ENCODE data around the gene VARS1.
"Not testable (repeated sequence)": the region's sequence is repeated elsewhere in the genome, so short reads cannot be mapped to it uniquely, and the experiment has no call there.

Gene VARS1

DNA sequence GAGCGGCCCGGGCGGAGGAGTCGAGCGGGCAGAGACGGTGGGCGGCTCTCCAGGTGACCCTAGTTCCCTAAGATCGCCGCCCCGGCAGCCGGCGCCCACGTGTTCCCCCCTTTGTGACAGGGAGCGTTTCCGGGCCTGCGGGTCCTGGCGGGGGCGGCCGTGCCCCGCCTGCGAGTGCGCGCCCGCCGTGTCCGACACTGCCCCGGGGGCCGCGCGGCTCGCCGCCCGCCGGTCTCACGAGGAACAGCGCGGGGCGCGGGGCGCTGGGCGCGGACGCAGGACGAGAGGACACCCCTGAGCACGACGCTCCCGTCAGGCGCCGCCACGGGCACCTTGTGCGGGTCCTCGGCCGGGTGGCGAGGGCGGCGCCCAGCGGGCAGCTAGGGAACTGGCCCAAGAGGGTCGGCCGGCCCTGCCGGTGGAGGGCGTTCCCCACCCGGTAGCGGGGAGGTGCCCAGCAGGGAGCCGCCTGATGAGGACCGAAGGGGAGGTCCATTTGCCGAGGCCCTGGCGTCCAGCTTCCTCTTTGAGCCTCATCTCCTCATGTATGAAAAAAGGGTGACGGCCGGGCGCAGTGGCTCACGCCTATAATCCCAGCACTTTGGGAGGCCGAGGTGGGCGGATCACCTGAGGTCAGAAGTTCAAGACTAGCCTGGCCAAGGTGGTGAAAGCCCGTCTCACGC, at the start of gene VARS1:
Gene VARS1 (minus strand): TSS at position 137 of the 683 bp plus-strand sequence. CDS start 535 bp downstream, outside the sequence.
- DNase-seq (ENCODE audit: low read depth in 3 of 3) = peak; percentile 68 to 84 (median 69)

DNA sequence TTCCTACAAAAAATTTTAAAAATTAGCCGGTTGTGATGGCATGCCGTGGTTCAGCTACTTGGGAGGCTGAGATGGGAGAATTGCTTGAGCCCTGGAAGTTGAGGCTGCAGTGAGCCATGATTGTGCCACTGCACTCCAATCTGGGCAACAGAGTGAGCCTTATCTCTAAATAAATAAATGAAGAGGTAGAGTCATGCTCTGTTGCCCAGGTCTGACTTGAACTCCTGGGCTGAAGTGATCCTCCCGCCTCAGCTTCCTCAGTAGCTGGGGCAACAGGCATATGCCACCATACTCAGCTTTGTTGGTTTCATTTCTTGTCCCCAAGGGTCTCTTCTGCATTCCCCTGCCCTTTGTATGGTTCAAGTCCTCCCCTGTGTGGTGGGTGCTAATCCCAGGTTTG, 49.0 kb upstream of the VARS1 start:
- DNase-seq (ENCODE audit: low read depth in 3 of 3) = no peak

DNA sequence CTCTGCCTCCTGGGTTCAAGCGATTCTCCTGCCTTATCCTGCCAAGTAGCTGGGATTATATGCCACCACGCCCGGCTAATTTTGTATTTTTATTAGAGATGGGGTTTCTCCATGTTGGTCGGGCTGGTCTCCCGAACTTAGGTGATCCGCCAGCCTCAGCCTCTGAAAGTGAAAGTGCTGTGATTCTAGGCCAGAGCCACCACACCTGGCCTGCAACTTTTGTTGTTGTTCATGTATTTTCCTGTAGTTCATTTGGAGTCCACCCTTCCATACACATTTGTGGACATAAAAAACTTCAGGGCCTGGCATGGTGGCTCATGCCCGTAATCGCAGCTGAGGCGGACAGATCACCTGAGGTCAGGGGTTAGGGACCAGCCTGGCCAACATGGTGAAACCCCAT, 46.5 kb upstream of the VARS1 start:
- no peak for DNase-seq (ENCODE audit: low read depth in 3 of 3)

DNA sequence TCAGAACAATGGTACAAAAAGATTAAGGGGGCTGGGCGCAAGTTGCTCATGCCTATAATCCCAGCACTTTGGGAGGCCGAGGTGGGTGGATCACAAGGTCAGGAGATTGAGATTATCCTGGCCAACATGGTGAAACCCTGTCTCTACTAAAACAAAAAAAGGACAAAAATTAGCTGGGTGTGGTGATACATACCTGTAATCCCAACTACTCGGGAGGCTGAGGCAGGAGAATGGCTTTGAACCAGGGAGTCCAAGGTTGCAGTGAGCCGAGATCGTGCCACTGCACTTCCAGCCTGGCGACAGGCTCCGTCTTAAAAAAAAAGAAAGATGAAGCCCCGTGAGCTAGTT, 44.2 kb upstream of the VARS1 start:
- DNase-seq (ENCODE audit: low read depth in 3 of 3) = not testable (repeated sequence)

DNA sequence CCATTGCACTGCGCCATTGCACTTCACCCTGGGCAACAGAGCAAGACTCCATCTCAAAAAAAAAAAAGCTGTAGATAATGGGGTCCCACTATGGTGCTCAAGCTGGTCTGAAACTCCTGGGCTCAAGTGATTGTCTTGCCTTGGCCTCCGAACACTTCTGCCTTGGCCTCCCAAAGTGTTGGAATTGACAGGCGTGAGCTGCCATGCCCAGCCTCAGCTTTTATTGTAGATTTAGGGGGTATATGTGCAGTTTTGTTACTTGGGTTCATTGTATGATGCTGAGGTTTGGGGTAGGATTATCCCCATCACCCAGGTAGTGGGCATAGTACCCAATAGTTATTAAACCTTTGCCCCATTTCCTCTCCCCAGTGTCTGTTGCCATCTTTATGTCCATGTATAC, 43.4 kb upstream of the VARS1 start:
- DNase-seq (ENCODE audit: low read depth in 3 of 3) = no peak

DNA sequence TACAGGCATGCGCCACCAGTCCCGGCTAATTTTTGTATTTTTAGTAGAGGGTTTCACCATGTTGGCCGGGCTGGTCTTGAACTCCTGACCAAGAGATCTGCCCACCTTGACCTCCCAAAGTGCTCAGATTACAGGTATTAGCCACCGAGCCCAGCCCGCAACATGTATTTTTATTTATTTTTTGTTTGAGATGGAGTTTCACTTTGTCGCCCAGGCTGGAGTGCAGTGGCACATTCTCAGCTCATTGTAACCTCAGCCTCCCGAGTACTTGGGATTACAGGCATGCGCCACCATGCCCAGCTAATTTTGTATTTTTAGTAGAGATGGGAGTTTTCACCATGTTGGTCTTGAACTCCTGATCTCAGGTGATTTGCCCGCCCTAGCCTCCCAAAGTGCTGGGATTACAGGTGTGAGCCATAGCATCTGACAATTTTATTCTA, 42.6 kb upstream of the VARS1 start:
- DNase-seq (ENCODE audit: low read depth in 3 of 3) = not testable (repeated sequence)

DNA sequence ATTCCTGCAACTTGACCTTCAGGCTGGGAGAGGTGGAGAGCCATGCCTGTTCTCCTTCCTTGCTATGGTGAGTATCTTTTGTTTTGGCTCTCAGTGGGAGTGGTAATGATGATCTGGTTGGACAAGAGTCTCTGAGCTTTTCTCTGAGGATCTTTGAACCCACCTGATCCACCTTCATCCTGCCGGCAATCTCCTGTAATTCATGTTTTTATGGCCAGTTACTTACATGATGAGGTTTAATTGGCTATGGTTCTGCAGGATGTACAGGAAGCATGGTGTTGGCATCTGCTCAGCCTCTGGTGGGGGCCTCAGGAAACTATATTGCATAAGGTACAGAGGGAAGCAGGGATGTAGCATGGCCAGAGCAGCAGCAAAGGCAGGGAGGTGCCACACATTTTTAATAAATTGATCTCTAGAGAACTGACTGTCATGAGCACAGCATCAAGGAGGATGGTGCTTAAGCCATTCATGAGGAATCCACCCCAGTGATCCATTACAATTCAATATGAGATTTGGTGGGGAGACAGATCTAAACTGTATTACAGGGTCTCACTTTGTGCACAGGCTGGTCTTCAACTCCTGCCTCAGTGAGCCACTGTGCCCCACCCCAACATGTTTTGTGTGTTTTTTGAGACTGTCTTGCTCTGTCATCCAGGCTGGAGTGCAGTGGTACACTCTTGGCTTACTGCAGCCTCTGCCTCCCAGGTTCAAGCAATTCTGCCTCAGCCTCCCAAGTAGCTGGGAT, 42.0 kb upstream of the VARS1 start:
- DNase-seq (ENCODE audit: low read depth in 3 of 3) = no peak

DNA sequence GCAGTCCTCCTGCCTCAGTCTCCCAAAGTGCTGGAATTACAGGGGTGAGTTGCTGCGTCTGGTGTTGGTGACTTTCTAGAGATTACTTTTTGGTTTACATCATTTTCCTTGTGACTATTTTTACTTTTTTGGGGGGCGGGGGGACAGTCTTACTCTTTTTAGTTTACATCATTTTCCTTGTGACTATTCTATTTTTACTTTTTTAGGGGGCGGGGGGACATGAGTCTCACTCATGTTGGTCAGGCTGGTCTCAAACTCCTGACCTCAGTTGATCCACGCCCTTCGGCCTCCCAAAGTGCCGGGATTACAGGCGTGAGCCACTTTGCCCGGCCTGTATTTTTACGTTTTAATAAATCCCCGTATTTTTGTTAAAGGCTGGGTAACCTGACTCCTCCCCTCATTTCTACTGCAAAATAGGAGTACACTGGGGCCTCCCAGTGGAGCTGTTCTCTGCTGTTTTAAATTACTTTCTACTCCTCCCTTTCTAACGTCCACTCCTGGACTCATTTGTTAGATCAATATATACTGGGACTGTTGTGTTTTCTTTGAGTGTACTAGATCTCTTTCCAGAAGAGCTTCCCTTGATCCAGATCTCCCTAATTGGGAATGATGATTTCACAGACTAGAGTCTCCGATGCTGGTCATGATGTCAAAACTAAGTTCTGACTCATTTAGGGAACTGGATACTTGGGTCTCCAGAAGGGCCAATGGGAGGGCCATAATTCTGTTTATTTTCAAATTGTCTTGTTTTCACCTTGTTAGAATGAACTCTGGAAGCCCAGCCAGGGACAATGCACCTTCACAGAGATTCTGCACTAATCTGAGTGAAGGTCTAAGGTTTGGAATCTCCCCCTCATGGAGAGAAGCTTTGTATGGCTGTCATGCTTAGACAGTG, 41.2 kb upstream of the VARS1 start:
- no peak for DNase-seq (ENCODE audit: low read depth in 3 of 3)

DNA sequence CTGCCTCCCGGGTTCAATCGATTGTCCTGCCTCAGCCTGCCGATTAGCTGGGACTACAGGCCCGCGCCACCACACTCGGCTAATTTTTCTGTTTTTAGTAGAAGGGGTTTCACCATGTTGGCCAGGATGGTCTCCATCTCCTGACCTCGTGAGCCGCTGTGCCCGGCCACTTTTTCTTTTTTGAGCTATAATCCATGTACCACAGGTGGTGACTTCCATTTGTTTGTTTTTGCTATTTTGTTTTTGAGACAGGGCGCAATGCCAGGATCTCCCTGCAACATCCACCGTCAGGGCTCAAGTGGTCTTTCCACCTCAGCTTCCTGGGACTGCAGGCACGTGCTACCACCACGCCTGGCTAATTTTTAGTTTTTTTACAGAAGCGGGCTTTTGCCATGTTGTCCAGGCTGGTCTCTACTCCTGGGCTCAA, 40.5 kb upstream of the VARS1 start:
- DNase-seq (ENCODE audit: low read depth in 3 of 3) = no peak

DNA sequence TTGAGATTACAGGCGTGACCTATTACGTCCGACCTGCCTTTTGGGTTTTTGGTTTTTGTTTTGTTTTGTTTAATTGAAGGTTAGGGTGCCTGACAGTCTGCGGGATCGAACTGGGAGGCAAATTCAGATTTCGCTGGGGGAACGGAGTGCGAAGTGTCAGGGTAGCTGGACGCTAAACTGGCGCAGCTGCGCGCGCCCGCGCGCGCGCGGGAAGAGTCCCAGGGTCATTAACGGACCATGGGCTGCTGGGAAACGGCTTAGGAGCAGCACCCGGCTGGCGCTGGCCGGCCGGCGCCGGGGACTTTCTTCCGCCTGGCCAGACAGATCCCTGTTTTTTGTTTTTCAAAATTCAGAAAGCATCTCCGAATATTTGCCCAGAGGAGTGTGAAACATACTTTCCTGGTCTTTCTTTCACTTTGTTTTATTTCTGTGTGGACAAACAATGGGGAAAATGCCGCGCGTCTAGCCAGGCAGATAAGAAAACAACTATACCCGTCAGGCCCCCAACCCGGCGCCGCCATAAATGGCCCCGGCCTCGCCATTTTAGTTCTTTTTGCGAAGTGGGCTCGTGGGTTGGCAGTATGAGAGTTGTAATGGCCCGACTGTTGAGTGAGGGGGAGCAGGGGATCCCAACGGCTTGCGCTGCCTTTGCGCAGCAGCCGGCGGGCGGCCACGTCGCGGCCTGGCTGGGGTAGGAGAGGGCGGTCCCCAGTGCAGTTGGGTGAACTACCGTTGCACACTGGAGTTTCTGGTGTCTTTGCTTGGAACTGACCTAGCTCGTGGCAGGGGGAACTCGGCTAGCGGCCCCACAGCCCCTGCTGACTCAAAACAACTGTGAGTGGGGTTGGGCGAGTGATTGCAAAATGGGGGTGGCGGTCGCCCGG, 39.1 kb upstream of the VARS1 start:
- peak; percentile 68 to 75 (median 72) for DNase-seq (ENCODE audit: low read depth in 3 of 3)

DNA sequence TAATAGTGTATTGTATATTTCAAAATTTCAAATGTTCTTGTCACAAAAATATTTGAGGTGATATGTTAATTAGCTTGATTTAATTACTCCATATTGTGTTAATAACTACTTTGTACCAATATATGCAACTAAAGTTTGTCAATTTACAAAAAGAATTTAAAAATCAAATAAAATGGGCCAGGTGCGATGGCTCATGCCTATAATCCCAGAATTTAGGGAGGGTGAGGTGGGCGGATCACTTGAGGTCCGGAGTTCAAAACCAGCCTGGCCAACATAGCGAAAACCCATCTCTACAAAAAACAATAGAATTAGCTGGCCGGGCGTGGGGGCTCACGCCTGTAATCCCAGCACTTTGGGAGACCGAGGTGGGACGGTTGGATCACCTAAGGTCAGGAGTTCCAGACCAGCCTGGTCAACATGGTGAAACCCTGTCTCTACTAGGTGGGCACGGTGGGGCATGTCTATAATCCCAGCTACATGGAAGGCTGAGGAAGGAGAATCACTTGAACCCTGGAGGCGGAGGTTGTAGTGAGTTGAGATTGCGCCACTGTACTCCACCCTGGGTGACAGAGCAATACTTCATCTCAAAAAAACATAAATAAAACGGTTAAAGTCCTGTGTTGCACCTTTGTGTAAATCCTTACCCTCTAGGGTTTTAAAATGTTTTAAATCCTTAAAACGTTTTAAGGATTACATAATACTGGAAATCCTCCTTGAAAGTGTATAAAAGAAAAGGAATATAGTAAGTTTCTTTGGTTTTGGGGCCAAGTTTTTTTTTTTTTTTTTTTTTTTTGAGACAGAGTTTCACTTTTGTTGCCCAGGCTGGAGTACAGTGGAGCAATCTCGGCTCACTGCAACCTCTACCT, 36.0 kb upstream of the VARS1 start:
- DNase-seq (ENCODE audit: low read depth in 3 of 3) = no peak

DNA sequence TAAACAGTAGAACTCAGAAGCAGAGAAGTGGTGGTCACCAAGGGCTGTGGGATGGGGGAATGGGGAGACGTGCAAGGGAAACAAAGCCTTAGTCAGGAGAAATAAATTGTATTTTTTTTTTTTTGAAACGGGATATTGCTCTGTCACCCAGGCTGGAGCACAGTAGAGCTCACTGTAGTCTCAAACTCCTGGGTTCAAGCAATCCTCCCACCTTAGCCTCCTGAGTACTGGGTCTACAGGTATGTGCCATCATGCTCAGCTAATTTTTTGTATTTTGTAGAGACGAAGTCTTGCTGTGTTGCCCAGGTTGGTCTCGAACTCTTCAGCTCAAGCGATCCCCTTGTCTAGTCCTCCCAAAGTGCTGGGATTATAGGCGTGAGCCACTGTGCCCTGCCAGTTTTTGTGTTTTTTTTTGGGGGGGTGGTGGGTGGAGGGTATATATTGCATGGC, 35.4 kb upstream of the VARS1 start:
- DNase-seq (ENCODE audit: low read depth in 3 of 3) = no peak

DNA sequence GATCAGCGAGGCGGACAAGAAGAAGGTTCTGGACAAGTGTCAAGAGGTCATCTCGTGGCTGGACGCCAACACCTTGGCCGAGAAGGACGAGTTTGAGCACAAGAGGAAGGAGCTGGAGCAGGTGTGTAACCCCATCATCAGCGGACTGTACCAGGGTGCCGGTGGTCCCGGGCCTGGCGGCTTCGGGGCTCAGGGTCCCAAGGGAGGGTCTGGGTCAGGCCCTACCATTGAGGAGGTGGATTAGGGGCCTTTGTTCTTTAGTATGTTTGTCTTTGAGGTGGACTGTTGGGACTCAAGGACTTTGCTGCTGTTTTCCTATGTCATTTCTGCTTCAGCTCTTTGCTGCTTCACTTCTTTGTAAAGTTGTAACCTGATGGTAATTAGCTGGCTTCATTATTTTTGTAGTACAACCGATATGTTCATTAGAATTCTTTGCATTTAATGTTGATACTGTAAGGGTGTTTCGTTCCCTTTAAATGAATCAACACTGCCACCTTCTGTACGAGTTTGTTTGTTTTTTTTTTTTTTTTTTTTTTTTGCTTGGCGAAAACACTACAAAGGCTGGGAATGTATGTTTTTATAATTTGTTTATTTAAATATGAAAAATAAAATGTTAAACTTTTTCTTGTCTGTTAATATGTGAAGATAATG, 34.2 kb upstream of the VARS1 start:
- no peak for DNase-seq (ENCODE audit: low read depth in 3 of 3)

DNA sequence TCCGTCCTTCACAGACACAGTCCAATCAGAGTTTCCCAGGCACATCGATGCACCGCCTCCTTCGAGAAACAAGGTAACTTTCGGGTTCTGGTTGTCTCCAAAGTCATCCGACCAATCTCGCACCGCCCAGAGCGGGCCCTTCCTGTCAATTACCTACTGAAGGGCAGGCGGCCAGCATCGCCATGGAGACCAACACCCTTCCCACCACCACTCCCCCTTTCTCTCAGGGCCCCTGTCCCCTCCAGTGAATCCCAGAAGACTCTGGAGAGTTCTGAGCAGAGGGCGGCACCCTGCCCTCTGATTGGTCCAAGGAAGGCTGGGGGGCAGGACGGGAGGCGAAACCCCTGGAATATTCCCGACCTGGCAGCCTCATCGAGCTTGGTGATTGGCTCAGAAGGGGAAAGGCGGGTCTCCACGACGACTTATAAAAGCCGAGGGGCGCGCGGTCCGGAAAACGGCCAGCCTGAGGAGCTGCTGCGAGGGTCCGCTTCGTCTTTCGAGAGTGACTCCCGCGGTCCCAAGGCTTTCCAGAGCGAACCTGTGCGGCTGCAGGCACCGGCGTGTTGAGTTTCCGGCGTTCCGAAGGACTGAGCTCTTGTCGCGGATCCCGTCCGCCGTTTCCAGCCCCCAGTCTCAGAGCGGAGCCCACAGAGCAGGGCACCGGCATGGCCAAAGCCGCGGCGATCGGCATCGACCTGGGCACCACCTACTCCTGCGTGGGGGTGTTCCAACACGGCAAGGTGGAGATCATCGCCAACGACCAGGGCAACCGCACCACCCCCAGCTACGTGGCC, 31.9 kb upstream of the VARS1 start, which contains the start of gene HSPA1B:
Gene HSPA1B (plus strand): TSS at position 453 of the 794 bp plus-strand sequence. CDS start 213 bp downstream, at position 666.
- DNase-seq (ENCODE audit: low read depth in 3 of 3) = peak; percentile 85 to 96 (median 86)

DNA sequence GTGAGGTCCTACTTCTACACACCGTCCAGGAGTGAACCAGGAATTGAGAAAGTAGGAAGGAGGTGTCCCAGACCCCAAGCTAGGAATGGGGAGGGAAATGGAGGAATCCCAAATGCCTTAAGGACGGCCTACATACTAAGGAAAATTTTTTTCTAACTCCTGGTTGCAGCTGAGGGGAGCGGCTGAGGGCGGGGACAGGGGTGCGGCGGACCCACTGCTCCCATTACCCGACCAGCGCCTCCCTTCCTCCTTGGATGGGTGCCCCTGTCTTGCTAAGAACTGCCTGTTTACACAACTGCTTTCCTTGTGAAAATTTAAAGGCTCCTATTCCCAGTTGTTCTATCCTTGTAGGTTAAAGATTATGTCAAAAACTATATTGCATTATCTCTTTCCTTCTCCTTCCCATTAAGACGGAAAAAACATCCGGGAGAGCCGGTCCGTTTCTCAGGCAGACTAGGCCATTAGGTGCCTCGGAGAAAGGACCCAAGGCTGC, 31.3 kb upstream of the VARS1 start:
- no peak for DNase-seq (ENCODE audit: low read depth in 3 of 3)

DNA sequence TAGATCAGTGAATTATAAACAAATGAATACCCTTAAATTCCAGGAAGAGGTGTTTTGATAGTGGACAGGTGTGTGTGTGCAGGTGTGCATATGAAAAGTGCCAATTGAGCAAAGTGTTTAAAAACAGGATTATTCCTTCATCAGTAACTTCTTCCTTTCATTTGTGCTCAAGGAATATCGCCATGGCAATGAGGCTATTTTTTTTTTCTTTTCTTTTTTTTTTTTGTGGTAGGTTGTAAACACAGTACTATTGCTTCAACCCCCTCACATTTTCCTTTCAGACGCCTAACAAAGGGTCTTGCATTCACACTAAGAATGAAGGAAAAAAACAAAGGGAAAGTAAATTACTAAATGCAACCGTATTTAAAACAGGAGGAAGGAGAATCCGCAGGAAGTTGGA, 30.0 kb upstream of the VARS1 start:
- DNase-seq (ENCODE audit: low read depth in 3 of 3) = no peak

DNA sequence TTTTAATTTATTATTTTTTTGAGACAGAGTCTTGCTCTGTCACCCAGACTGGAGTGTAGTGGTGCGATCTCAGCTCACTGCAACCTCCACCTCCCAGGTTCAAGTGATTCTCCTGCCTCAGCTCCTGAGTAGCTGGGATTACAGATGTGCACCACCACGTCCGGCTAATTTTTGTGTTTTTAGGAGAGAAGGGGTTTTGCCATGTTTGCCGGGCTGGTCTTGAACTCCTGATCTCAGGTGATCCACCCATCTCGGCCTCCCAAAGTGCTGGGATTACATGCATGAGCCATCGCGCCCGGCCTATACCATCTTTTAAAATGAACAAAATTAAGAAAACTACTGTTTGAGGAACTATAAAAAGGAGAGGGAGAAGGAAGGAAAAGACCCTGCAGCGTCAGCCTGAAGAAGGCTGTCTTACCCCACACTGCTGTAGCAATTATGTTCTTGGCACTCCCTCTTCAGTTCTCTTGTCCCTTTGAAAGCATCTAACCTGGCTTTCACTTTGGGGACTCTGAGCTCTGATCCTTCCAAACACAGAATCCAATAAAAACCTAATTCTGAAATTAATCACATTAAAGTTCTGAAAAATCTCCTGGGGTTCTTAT, 28.1 kb upstream of the VARS1 start:
- DNase-seq (ENCODE audit: low read depth in 3 of 3) = not testable (repeated sequence)
